ENCODE data around the gene RASEF.

- no peak for TF ChIP-seq SP1 (IDR thresholded peaks at IDR 0.05)
- TF ChIP-seq CTBP1 (IDR thresholded peaks at IDR 0.05; ENCODE audit: borderline replicate concordance), result no peak
- no peak; the same call in 1 of the 2 replicates for TF ChIP-seq L3MBTL2 (conservative IDR thresholded peaks at IDR 0.05)
- no peak for TF ChIP-seq HDGF (IDR thresholded peaks at IDR 0.05; ENCODE audit: borderline replicate concordance)
- TF ChIP-seq TARDBP (IDR thresholded peaks at IDR 0.05), result no peak
Measured at GRCh38 chr9:82975176-82975575, 87.8 kb downstream of the RASEF start.

Data from HEK293T (cell line).